Ovary (tissue), 9 donors: ENCODE results near the gene PCNX1. TPM values are rescaled to one million over a fixed set of nuclear protein-coding genes. Genes with fewer than 3 reads are reported as not detected.
"Not testable (repeated sequence)": the region's sequence is repeated elsewhere in the genome, so short reads cannot be mapped to it uniquely, and the experiment has no call there.

ENCODE experiments used
- DNase-seq, 5 donors: peaks; one replicate each; pipeline ENCODE4 v3.0.0-alpha.2; 2019 to 2020
- H3K27ac ChIP-seq, 2 donors: fragments of 200-600 bp; one replicate each; pipeline versions ENCODE4 v1.5.1 to v1.8.0; 2019 to 2022
- H3K27me3 ChIP-seq: fragments of 200-600 bp; one replicate; pipeline ENCODE4 v1.8.0; 2022
- H3K36me3 ChIP-seq: fragments of 200-600 bp; sonication (generic); one replicate; pipeline ENCODE4 v1.5.1; 2019
- H3K4me1 ChIP-seq: one replicate; pipeline ENCODE4 v1.8.1; 2013; ENCODE audit warnings: mild to moderate bottlenecking, moderate library complexity; ENCODE audit not compliant: insufficient read depth
- H3K4me3 ChIP-seq: fragments of 200-600 bp; sonication (generic); one replicate; pipeline ENCODE4 v1.5.1; 2017
- H3K9me3 ChIP-seq, 2 donors: fragments of 200-600 bp in 1 of 2; sonication (generic) in 1 of 2; one replicate each; pipeline versions ENCODE4 v1.5.1 to v1.8.1; 2013 to 2019; ENCODE audit warnings: mild to moderate bottlenecking in 1 of 2, moderate library complexity in 1 of 2
- EP300 ChIP-seq: sonication (generic); formaldehyde crosslinking; IDR thresholded peaks from one replicate; pipeline ENCODE4 v1.6.1; 2017; ENCODE audit warnings: antibody characterized with exemption
- POLR2A ChIP-seq: fragments of 450-650 bp; IDR thresholded peaks from one replicate; pipeline ENCODE4 v1.6.1; 2017; ENCODE audit warnings: antibody characterized with exemption, mild to moderate bottlenecking, moderate library complexity
- WGBS, 3 donors: extraction: QIAGEN DNeasy Blood & Tissue Kit in 1 of 3; methylation state at CpG; one replicate each; pipeline versions ENCODE4 v1.1.5 to v1.1.7; 2013 to 2017; 5-methylcytosine and 5-hydroxymethylcytosine counted together
- intact Hi-C, 4 donors: fragments of 100-400 bp; cut with DNase I; formaldehyde crosslinking; loops; one replicate each; pipeline versions ENCODE4 v1.11.0 to v1.15.1; 2022 to 2023
- polyA plus RNA-seq, 2 donors: library from polyadenylated mRNA; stranded (reverse); fragments of 200-250 nt in 1 of 2; fragments of 350-450 nt in 1 of 2; fragmentation: Illumina TruSeq in 1 of 2; extraction: RNeasy Lipid Tissue Mini Kit (QIAGEN cat#74804) in 1 of 2; gene quantifications; one replicate each; pipeline ENCODE4 v1.2.3, GENCODE V29; 2013 to 2014
- total RNA-seq, 7 donors: library from RNA; depleted of rRNA in 2 of 7; stranded (reverse); fragments of >200 nt in 2 of 7; fragmentation: NEBNext Ultra II Directional in 3 of 7; extraction: Animal tissue kit (Norgen Biotek cat#: 25700) in 3 of 7; gene quantifications; one replicate each; pipeline versions ENCODE4 v1.1.0 to v1.2.4, GENCODE V29; 2016 to 2023
- TF ChIP-seq, protein P1 (sequence below), 3 donors: fragments of 450-650 bp in 2 of 3; fragments of 200-600 bp in 1 of 3; IDR thresholded peaks; one replicate each; pipeline versions ENCODE4 v1.5.1 to v1.8.0; 2016 to 2022; ENCODE audit warnings: antibody characterized with exemption in 3 of 3, mild to moderate bottlenecking in 1 of 3
- donor health status: DM: no; HTN: no; CAD: no; lungs with moderate emphysema.
- donor health status: DM: no; HTN: no; CAD: no.
- donor health status: Bipolar disorder and iron deficiency.
- donor health status: DM: yes; HTN: yes; CAD: no.
- donor health status: DM: no; HTN: no; CAD: no.
- donor health status: DM: yes; HTN: yes; CAD: no.

Gene PCNX1
- total and polyA plus RNA-seq, 9 donors, result 13.3 to 101 (median 69.5) TPM

DNA sequence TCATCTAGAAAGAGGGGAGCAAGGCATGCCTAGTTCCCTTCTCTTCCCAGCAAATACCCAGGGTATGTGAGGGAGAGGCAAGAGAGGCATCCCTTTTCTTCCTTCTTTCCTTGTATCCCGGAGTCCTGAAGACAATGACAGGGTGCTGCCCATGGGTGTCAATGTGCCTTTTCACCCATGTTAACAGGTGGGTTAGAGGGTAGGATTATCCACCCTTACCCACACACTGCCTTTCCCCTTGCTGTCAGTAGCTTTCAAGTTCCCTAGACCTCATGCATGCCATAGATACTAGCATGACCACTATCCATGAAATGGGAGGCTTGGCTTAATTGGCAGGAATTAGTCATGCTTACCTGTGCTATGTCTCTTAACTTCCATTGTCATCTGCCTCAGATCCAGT lies 36.3 kb upstream of the PCNX1 start:
- WGBS, 3 donors, result 79 to 95% (median 93%) methylated on average over 1 of the region's 1 CpG
- Histone ChIP-seq H3K4me1 (no peaks in the 10 kb centered on the region), H3K27me3 (no peaks in the 10 kb centered on the region), H3K4me3 (no peak overlapping the region), H3K9me3 (peaks cover 0 to 9% of the 10 kb centered on the region in 2 donors), H3K27ac (no peak overlapping the region), H3K36me3 (no peaks in the 10 kb centered on the region)
- DNase-seq, result no peak
- TF ChIP-seq POLR2A (no peak), EP300 (no peak)
- TF ChIP-seq, protein P1, sequence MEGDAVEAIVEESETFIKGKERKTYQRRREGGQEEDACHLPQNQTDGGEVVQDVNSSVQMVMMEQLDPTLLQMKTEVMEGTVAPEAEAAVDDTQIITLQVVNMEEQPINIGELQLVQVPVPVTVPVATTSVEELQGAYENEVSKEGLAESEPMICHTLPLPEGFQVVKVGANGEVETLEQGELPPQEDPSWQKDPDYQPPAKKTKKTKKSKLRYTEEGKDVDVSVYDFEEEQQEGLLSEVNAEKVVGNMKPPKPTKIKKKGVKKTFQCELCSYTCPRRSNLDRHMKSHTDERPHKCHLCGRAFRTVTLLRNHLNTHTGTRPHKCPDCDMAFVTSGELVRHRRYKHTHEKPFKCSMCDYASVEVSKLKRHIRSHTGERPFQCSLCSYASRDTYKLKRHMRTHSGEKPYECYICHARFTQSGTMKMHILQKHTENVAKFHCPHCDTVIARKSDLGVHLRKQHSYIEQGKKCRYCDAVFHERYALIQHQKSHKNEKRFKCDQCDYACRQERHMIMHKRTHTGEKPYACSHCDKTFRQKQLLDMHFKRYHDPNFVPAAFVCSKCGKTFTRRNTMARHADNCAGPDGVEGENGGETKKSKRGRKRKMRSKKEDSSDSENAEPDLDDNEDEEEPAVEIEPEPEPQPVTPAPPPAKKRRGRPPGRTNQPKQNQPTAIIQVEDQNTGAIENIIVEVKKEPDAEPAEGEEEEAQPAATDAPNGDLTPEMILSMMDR (IDR thresholded peaks at IDR 0.05), result no peak
- intact Hi-C loops, result no loop called here

DNA sequence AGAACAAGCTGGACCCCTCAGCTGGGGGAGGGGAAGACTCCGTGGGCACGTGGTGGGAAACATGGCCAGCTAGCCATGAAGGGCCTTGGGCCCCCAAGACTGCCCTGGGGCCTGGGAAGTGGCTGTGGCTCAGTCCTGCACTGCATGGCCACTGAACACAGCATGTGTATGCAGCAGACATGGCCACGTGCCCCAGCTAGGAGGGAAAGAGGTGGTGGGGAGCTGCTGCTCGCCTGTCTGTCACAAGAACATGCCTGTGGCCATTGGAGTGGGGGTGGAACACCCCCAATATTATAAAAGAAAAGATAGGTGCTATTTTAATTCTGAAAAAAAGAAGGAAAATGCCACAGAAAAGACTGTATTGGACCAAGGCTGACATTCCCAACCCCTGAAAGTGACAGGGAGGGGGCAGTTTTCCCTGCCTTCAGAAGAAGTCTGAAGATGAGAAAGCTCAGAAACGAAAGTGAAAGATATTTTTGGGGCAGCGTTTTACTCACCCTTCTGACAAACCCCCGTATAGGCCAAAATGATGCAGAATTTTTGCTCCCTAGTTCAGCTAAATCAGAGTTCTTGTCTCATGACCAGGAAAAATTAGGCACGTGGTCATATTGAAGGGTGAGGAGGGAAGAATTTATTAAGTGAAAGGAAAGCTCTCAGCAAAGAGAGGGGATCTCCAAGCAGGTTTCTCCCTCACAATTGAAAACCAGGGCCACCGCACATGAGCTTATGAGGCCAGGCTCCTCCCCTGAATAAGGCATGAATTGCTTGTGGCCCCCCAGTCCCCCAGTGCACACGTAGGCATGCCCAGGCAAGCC lies 35.2 kb upstream of the PCNX1 start:
- Histone ChIP-seq H3K4me3 (no peak overlapping the region), H3K4me1 (no peaks in the 10 kb centered on the region), H3K27ac (no peak overlapping the region), H3K36me3 (no peaks in the 10 kb centered on the region), H3K27me3 (no peaks in the 10 kb centered on the region), H3K9me3 (peaks cover 0 to 9% of the 10 kb centered on the region in 2 donors)
- intact Hi-C loops, result no loop called here
- TF ChIP-seq POLR2A (no peak), EP300 (no peak)
- TF ChIP-seq, protein P1 (IDR thresholded peaks at IDR 0.05), result no peak
- 76 to 84% (median 81%) methylated on average over 10 of the region's 10 CpGs for WGBS, 3 donors
- DNase-seq, result no peak

- H3K27me3 ChIP-seq, result no peaks in the 10 kb centered on the region
- no peak overlapping the region for H3K27ac ChIP-seq
- WGBS, 3 donors, result 74 to 88% (median 80%) methylated on average over 1 of the region's 1 CpG
- no peaks in the 10 kb centered on the region for H3K4me1 ChIP-seq
- no peak for DNase-seq
- H3K4me3 ChIP-seq, result no peak overlapping the region
- peaks cover 0 to 9% of the 10 kb centered on the region in 2 donors for H3K9me3 ChIP-seq
- TF ChIP-seq, protein P1 (IDR thresholded peaks at IDR 0.05), result no peak
- TF ChIP-seq POLR2A, result no peak
- no peak for TF ChIP-seq EP300
- H3K36me3 ChIP-seq, result no peaks in the 10 kb centered on the region
- intact Hi-C loops, result no loop called here
Measured at GRCh38 chr14:70872678-70873020, 34.6 kb upstream of the PCNX1 start.

DNA sequence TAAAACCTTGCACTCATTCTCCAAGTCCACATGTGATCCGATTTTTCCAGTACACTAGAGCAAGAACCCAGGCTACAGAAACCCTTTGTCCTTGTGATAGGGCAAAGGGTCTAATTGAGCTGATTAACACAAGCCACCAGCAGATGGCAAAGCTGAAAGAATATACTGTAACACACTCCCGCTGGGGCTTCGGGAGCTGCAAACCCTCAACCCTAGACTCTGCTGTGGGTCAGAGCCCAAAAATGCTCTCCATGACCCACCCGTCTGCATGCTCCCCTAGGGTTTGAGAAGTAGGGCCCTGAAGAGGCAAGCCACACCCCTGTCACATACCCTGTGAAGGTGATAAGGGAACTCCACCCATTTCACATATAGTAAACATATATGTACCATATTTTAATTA lies 33.6 kb upstream of the PCNX1 start:
- Histone ChIP-seq H3K27me3 (no peaks in the 10 kb centered on the region), H3K4me3 (no peak overlapping the region), H3K9me3 (peaks cover 0 to 9% of the 10 kb centered on the region in 2 donors), H3K4me1 (no peaks in the 10 kb centered on the region), H3K27ac (no peak overlapping the region), H3K36me3 (no peaks in the 10 kb centered on the region)
- DNase-seq, result no peak
- WGBS, 3 donors, result 84 to 89% (median 87%) methylated on average over 4 of the region's 4 CpGs
- TF ChIP-seq POLR2A (no peak), EP300 (no peak)
- TF ChIP-seq, protein P1 (IDR thresholded peaks at IDR 0.05), result no peak
- intact Hi-C loops, result no loop called here

DNA sequence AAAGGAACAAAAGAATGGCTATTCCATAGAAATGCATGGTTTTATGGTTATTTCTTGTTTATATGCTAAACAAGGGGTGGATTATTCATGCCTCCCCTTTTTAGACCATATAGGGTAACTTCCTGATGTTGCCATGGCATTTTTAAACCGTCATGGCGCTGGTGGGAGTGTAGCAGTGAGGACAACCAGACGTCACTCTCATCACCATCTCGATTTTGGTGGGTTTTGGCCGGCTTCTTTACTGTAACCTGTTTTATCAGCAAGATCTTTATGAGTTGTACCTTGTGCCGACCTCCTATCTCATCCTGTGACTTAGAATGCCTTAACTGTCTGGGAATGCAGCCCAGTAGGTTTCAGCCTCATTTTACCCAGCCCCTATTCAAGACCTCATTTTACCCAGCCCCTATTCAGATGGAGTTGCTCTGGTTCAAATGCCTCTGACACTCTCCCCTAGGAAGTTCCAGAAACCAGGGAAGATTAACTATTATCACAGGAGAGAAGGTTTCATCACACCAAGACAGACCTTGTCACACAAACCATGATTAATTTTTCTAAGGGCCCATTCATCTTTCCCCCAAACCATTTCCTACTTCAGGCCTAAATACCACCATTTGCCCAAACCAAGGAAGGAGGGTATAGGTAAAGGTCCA lies 31.3 kb upstream of the PCNX1 start:
- H3K27ac ChIP-seq, H3K36me3 ChIP-seq, H3K4me3 ChIP-seq, intact Hi-C loops, DNase-seq, H3K27me3 ChIP-seq, H3K9me3 ChIP-seq, H3K4me1 ChIP-seq: not testable (repeated sequence)
- 77 to 84% (median 80%) methylated on average over 6 of the region's 6 CpGs for WGBS, 3 donors
